ENCODE results near the gene OLFML1. TPM values are rescaled to one million over a fixed set of nuclear protein-coding genes. Genes with fewer than 3 reads are reported as not detected.

The OLFML1 gene
- total RNA-seq, 1 experiment from 2014 or later, result not detected

- Mint-ChIP-seq H3K4me3 (no peak overlapping the region), H3K36me3 (no peaks in the 10 kb centered on the region), H3K27me3 (ENCODE audit: low read depth) (no peaks in the 10 kb centered on the region; the same call in 1 of the 2 replicates), H3K4me1 (peaks cover 6% of the 10 kb centered on the region), H3K27ac (no peak overlapping the region), H3K9me3 (no peaks in the 10 kb centered on the region)
- ATAC-seq, result no peak
- no peak for TF ChIP-seq ZNF532 (CRISPR knock-in tag; IDR thresholded peaks at IDR 0.05; ENCODE audit: borderline replicate concordance)
- CTCF ChIA-PET, result interaction anchor here (1.2 kb wide), 1 partner anchor 19 kb away, joined by 3 read pairs; no protein-coding TSS in a partner anchor
- no peak for DNase-seq (ENCODE audit: low spot score)
- POLR2A ChIA-PET, result no interaction called here
These were observed 39.3 kb downstream of the OLFML1 start for GRCh38 chr11:7524462-7525235.

GRCh38 chr11:7525424-7525823 lies 40.1 kb downstream of the OLFML1 start:
- POLR2A ChIA-PET, result no interaction called here
- DNase-seq (ENCODE audit: low spot score), result no peak
- CTCF ChIA-PET, result no interaction called here
- Mint-ChIP-seq H3K27me3 (ENCODE audit: low read depth) (no peaks in the 10 kb centered on the region; the same call in 1 of the 2 replicates), H3K27ac (no peak overlapping the region), H3K9me3 (no peaks in the 10 kb centered on the region), H3K4me1 (peaks cover 6% of the 10 kb centered on the region), H3K36me3 (no peaks in the 10 kb centered on the region), H3K4me3 (no peak overlapping the region)
- TF ChIP-seq TCF7 (CRISPR knock-in tag; IDR thresholded peaks at IDR 0.05; ENCODE audit: low read depth) (no peak), GABPB1 (CRISPR knock-in tag; IDR thresholded peaks at IDR 0.05) (0 out of 2 replicates have a peak, but pooled peaks have one; percentile 22), MYBL2 (CRISPR knock-in tag; IDR thresholded peaks at IDR 0.05) (no peak)
- ATAC-seq, result no peak

GRCh38 chr11:7527029-7527428 lies 41.7 kb downstream of the OLFML1 start:
- DNase-seq (ENCODE audit: low spot score) (no peak), ATAC-seq (no peak)
- H3K4me1 Mint-ChIP-seq, result peaks cover 6% of the 10 kb centered on the region
- no peaks in the 10 kb centered on the region; the same call in 1 of the 2 replicates for H3K27me3 Mint-ChIP-seq (ENCODE audit: low read depth)
- no peak overlapping the region for H3K27ac Mint-ChIP-seq
- CTCF ChIA-PET, result no interaction called here
- H3K9me3 Mint-ChIP-seq, result no peaks in the 10 kb centered on the region
- POLR2A ChIA-PET, result no interaction called here
- no peaks in the 10 kb centered on the region for H3K36me3 Mint-ChIP-seq
- no peak overlapping the region for H3K4me3 Mint-ChIP-seq
- no peak for TF ChIP-seq ZNF138 (CRISPR knock-in tag; conservative IDR thresholded peaks at IDR 0.05)
- no peak for TF ChIP-seq HMGXB4 (CRISPR knock-in tag; IDR thresholded peaks at IDR 0.05)
- no peak for TF ChIP-seq CREB1 (CRISPR knock-in tag; IDR thresholded peaks at IDR 0.05)
- no peak for TF ChIP-seq ZBTB43 (CRISPR knock-in tag; IDR thresholded peaks at IDR 0.05)
- TF ChIP-seq ZMAT4 (CRISPR knock-in tag; IDR thresholded peaks at IDR 0.05), result no peak
- no peak for TF ChIP-seq MLX (CRISPR knock-in tag; IDR thresholded peaks at IDR 0.05)
- TF ChIP-seq NFATC4 (CRISPR knock-in tag; IDR thresholded peaks at IDR 0.05), result no peak
- no peak for TF ChIP-seq SMAD3 (CRISPR knock-in tag; IDR thresholded peaks at IDR 0.05; ENCODE audit: borderline replicate concordance)
- TF ChIP-seq MYBL2 (CRISPR knock-in tag; IDR thresholded peaks at IDR 0.05), result no peak
- TF ChIP-seq ZNF671 (CRISPR knock-in tag; IDR thresholded peaks at IDR 0.05), result no peak
- TF ChIP-seq ZNF512 (CRISPR knock-in tag; IDR thresholded peaks at IDR 0.05; ENCODE audit: borderline replicate concordance), result no peak
- TF ChIP-seq RELA (CRISPR knock-in tag; IDR thresholded peaks at IDR 0.05; ENCODE audit: borderline replicate concordance), result no peak
- TF ChIP-seq TP53 (CRISPR knock-in tag; IDR thresholded peaks at IDR 0.05), result no peak
- TF ChIP-seq FOXJ3 (CRISPR knock-in tag; IDR thresholded peaks at IDR 0.05; ENCODE audit: borderline replicate concordance), result no peak
- no peak for TF ChIP-seq NFE2L1 (CRISPR knock-in tag; IDR thresholded peaks at IDR 0.05)
- TF ChIP-seq GTF2I (CRISPR knock-in tag; conservative IDR thresholded peaks at IDR 0.05), result no peak
